WTC11 (cell line): ENCODE results near the gene SORCS2. TPM values are rescaled to one million over a fixed set of nuclear protein-coding genes. Genes with fewer than 3 reads are reported as not detected.
A peak's percentile ranks its signal among the peaks of the same experiment; 100 is the strongest.

Source experiments
- ATAC-seq: fragments of 200-7000 bp; cut with Tn5 transposase; 2 replicates; pipeline ENCODE4 v1.10.0; 2021; ENCODE audit warnings: mild to moderate bottlenecking, moderate library complexity
- CTCF ChIA-PET: fragments of 300-600 bp; sonication (Branson Sonifier 250); formaldehyde crosslinking; loops from one replicate; lab custom pipeline; 2021; ENCODE audit warnings: antibody characterized with exemption; lab: Charles Lee
- POLR2A ChIA-PET: fragments of 350-600 bp; sonication (Branson Sonifier 250); formaldehyde crosslinking; loops from one replicate; lab custom pipeline; 2021; ENCODE audit warnings: antibody characterized with exemption; lab: Charles Lee
- DNase-seq: peaks from one replicate; pipeline ENCODE4 v3.0.0; 2021; ENCODE audit warnings: low spot score
- H3K27ac Mint-ChIP-seq: 2 replicates; pipeline ENCODE4 v1.8.0; 2021; ENCODE audit warnings: mixed read lengths
- H3K27me3 Mint-ChIP-seq: 2 replicates; pipeline ENCODE4 v1.8.0; 2021; ENCODE audit warnings: low read depth, mild to moderate bottlenecking, moderate library complexity, mixed read lengths
- H3K36me3 Mint-ChIP-seq: 2 replicates; pipeline ENCODE4 v1.8.0; 2021; ENCODE audit warnings: mixed read lengths
- H3K4me1 Mint-ChIP-seq: 2 replicates; pipeline ENCODE4 v1.8.0; 2022; ENCODE audit warnings: mixed read lengths
- H3K4me3 Mint-ChIP-seq: 2 replicates; pipeline ENCODE4 v1.8.0; 2021; ENCODE audit warnings: mild to moderate bottlenecking, moderate library complexity, mixed read lengths
- H3K9me3 Mint-ChIP-seq: 2 replicates; pipeline ENCODE4 v1.8.0; 2021; ENCODE audit warnings: mixed read lengths
- ATF2 ChIP-seq: sonication (generic); formaldehyde crosslinking; IDR thresholded peaks from 2 replicates; pipeline ENCODE4 v1.8.1; 2022; ENCODE audit warnings: low read depth, missing genetic modification reagents, borderline replicate concordance
- ATF3 ChIP-seq: sonication (generic); formaldehyde crosslinking; conservative IDR thresholded peaks from 2 replicates; pipeline ENCODE4 v1.8.1; 2022; ENCODE audit warnings: mild to moderate bottlenecking, missing genetic modification reagents
- ATF6 ChIP-seq: sonication (generic); formaldehyde crosslinking; IDR thresholded peaks from 2 replicates; pipeline ENCODE4 v1.8.1; 2023; ENCODE audit warnings: mild to moderate bottlenecking, missing genetic modification reagents
- CTCF ChIP-seq: fragments of 200-600 bp; IDR thresholded peaks from 2 replicates; pipeline ENCODE4 v1.8.0; 2022; ENCODE audit warnings: antibody characterized with exemption
- E2F5 ChIP-seq: sonication (generic); formaldehyde crosslinking; IDR thresholded peaks from 2 replicates; pipeline ENCODE4 v1.8.1; 2022; ENCODE audit warnings: mild to moderate bottlenecking, moderate library complexity, missing genetic modification reagents
- ERG ChIP-seq: fragments of 250-450 bp; sonication (Bioruptor Pico); IDR thresholded peaks from 2 replicates; pipeline ENCODE4 v1.8.0; 2021; ENCODE audit warnings: mild to moderate bottlenecking
- ESRRA ChIP-seq: sonication (generic); formaldehyde crosslinking; IDR thresholded peaks from 2 replicates; pipeline ENCODE4 v1.8.1; 2022; ENCODE audit warnings: mild to moderate bottlenecking, missing genetic modification reagents, borderline replicate concordance
- GTF2I ChIP-seq: fragments of 250-450 bp; sonication (Bioruptor Pico); conservative IDR thresholded peaks from 2 replicates; pipeline ENCODE4 v1.4.0; 2021; ENCODE audit warnings: mild to moderate bottlenecking
- HMGXB4 ChIP-seq: sonication (generic); formaldehyde crosslinking; IDR thresholded peaks from 2 replicates; pipeline ENCODE4 v1.8.1; 2023; ENCODE audit warnings: mild to moderate bottlenecking, moderate library complexity, missing genetic modification reagents
- JUN ChIP-seq: sonication (generic); formaldehyde crosslinking; IDR thresholded peaks from 2 replicates; pipeline ENCODE4 v1.8.0; 2023; ENCODE audit warnings: mild to moderate bottlenecking, missing genetic modification reagents
- MLX ChIP-seq: sonication (generic); formaldehyde crosslinking; IDR thresholded peaks from 2 replicates; pipeline ENCODE4 v1.8.1; 2023; ENCODE audit warnings: mild to moderate bottlenecking, missing genetic modification reagents, moderate library complexity
- NFATC4 ChIP-seq: fragments of 250-450 bp; sonication (Bioruptor Pico); IDR thresholded peaks from 2 replicates; pipeline ENCODE4 v1.9.0; 2021; ENCODE audit warnings: mild to moderate bottlenecking
- RELA ChIP-seq: sonication (generic); formaldehyde crosslinking; IDR thresholded peaks from 2 replicates; pipeline ENCODE4 v1.8.1; 2022; ENCODE audit warnings: missing genetic modification reagents, mild to moderate bottlenecking, borderline replicate concordance
- SP1 ChIP-seq: sonication (generic); formaldehyde crosslinking; conservative IDR thresholded peaks from 2 replicates; pipeline ENCODE4 v1.8.1; 2022; ENCODE audit warnings: missing genetic modification reagents
- USF2 ChIP-seq: sonication (generic); formaldehyde crosslinking; IDR thresholded peaks from 2 replicates; pipeline ENCODE4 v1.8.1; 2023; ENCODE audit warnings: mild to moderate bottlenecking, missing genetic modification reagents, moderate library complexity
- ZBTB43 ChIP-seq: sonication (generic); formaldehyde crosslinking; IDR thresholded peaks from 2 replicates; pipeline ENCODE4 v1.8.1; 2023; ENCODE audit warnings: mild to moderate bottlenecking, missing genetic modification reagents
- ZNF121 ChIP-seq: sonication (generic); formaldehyde crosslinking; IDR thresholded peaks from 2 replicates; pipeline ENCODE4 v1.8.0; 2023; ENCODE audit warnings: missing genetic modification reagents
- ZNF138 ChIP-seq: sonication (generic); formaldehyde crosslinking; conservative IDR thresholded peaks from 2 replicates; pipeline ENCODE4 v1.8.1; 2022; ENCODE audit warnings: mild to moderate bottlenecking, moderate library complexity, missing genetic modification reagents
- ZNF317 ChIP-seq: sonication (generic); formaldehyde crosslinking; IDR thresholded peaks from 2 replicates; pipeline ENCODE4 v1.8.1; 2023; ENCODE audit warnings: low read depth, mild to moderate bottlenecking, moderate library complexity, missing genetic modification reagents, borderline replicate concordance
- ZNF416 ChIP-seq: fragments of 250-450 bp; sonication (Bioruptor Pico); IDR thresholded peaks from 2 replicates; pipeline ENCODE4 v1.9.0; 2021; ENCODE audit warnings: mild to moderate bottlenecking, inconsistent platforms
- ZNF425 ChIP-seq: fragments of 250-450 bp; sonication (Bioruptor Pico); conservative IDR thresholded peaks from 2 replicates; pipeline ENCODE4 v1.9.0; 2021; ENCODE audit warnings: mild to moderate bottlenecking
- total RNA-seq: library from RNA; stranded (reverse); gene quantifications from 3 replicates; pipeline ENCODE4 v1.2.3, GENCODE V29; 2021

SORCS2 gene
- total RNA-seq, 1 experiment from 2014 or later = 6.6 TPM

GRCh38 chr4:7782783-7783182 lies 590.4 kb downstream of the SORCS2 start:
- Mint-ChIP-seq H3K36me3 (peaks cover 29% of the 10 kb centered on the region), H3K4me3 (no peak overlapping the region), H3K27ac (no peak overlapping the region), H3K4me1 (no peaks in the 10 kb centered on the region), H3K9me3 (no peaks in the 10 kb centered on the region), H3K27me3 (no peaks in the 10 kb centered on the region)
- POLR2A ChIA-PET = no interaction called here
- DNase-seq = no peak
- TF ChIP-seq HMGXB4 (CRISPR knock-in tag) = no peak
- no peak for TF ChIP-seq ATF3 (CRISPR knock-in tag)
- TF ChIP-seq JUN (CRISPR knock-in tag) = no peak
- no peak for TF ChIP-seq ATF6 (CRISPR knock-in tag)
- no peak for TF ChIP-seq ESRRA (CRISPR knock-in tag)
- no peak for TF ChIP-seq NFATC4
- TF ChIP-seq ZNF121 (CRISPR knock-in tag) = no peak
- CTCF ChIA-PET = no interaction called here
- ATAC-seq = no peak

GRCh38 chr4:7783541-7783940 lies 591.2 kb downstream of the SORCS2 start:
- no peaks in the 10 kb centered on the region for H3K9me3 Mint-ChIP-seq
- ChIA-PET POLR2A (no interaction called here), CTCF (no interaction called here)
- H3K4me3 Mint-ChIP-seq = no peak overlapping the region
- H3K36me3 Mint-ChIP-seq = peaks cover 22% of the 10 kb centered on the region
- no peaks in the 10 kb centered on the region for H3K4me1 Mint-ChIP-seq
- peak overlapping the region; percentile 70; the same call in 1 of the 2 replicates for H3K27ac Mint-ChIP-seq
- ATAC-seq = no peak
- no peaks in the 10 kb centered on the region for H3K27me3 Mint-ChIP-seq
- DNase-seq = no peak
- TF ChIP-seq ZNF138 (CRISPR knock-in tag) (no peak), ERG (no peak), GTF2I (no peak), SP1 (no peak), E2F5 (CRISPR knock-in tag) (no peak), USF2 (CRISPR knock-in tag) (no peak), ZBTB43 (no peak), MLX (CRISPR knock-in tag) (no peak), ZNF317 (no peak), ZNF425 (CRISPR knock-in tag) (no peak), ATF2 (no peak), RELA (CRISPR knock-in tag) (no peak), CTCF (no peak), ZNF416 (CRISPR knock-in tag) (no peak)
